K562 (cell line): ENCODE measurements around the gene MAML1. TPM values are rescaled to one million over a fixed set of nuclear protein-coding genes. Genes with fewer than 3 reads are reported as not detected.
A peak's percentile ranks its signal among the peaks of the same experiment; 100 is the strongest.

Experiments used
- CHD2 ChIP-seq: IDR thresholded peaks from 2 replicates; pipeline ENCODE4 v1.6.1; 2011; ENCODE audit warnings: low read depth, low read length
- DDX20 ChIP-seq: fragments of 450-650 bp; IDR thresholded peaks from 2 replicates; pipeline ENCODE4 v1.6.1; 2016; ENCODE audit warnings: missing genetic modification characterization, low read depth, mild to moderate bottlenecking, missing compliant biosample characterization, moderate library complexity
- GABPB2 ChIP-seq: fragments of 250-450 bp; sonication (Bioruptor Pico); conservative IDR thresholded peaks from 2 replicates; pipeline ENCODE4 v1.5.1; 2021; ENCODE audit warnings: mild to moderate bottlenecking
- MTF1 ChIP-seq: fragments of 250-450 bp; sonication (Bioruptor Pico); IDR thresholded peaks from 2 replicates; pipeline ENCODE4 v1.9.0; 2021; ENCODE audit warnings: moderate library complexity, mild to moderate bottlenecking, inconsistent platforms, borderline replicate concordance
- MXD1 ChIP-seq: fragments of 250-450 bp; sonication (Bioruptor Pico); IDR thresholded peaks from 2 replicates; pipeline ENCODE4 v1.8.0; 2021; ENCODE audit warnings: borderline replicate concordance, mild to moderate bottlenecking, moderate library complexity; ENCODE audit not compliant: poor library complexity, severe bottlenecking
- PHB ChIP-seq: fragments of 250-450 bp; sonication (Bioruptor Pico); IDR thresholded peaks from 2 replicates; pipeline ENCODE4 v1.5.0; 2021
- SIN3A ChIP-seq, 2 experiments: fragments of 150-350 bp in 1 of 2; IDR thresholded peaks; 2 replicates each; pipeline ENCODE4 v1.6.1; 2011 to 2016; ENCODE audit warnings: borderline replicate concordance in 2 of 2, low read depth in 2 of 2, low read length in 2 of 2, mild to moderate bottlenecking in 2 of 2, moderate library complexity in 2 of 2; ENCODE audit not compliant: control insufficient read depth in 1 of 2
- SMAD4 ChIP-seq: fragments of 250-450 bp; sonication (Bioruptor Pico); conservative IDR thresholded peaks from 2 replicates; pipeline ENCODE4 v1.8.0; 2021; ENCODE audit warnings: inconsistent platforms, mild to moderate bottlenecking, moderate library complexity
- STAT6 ChIP-seq: sonication (generic); formaldehyde crosslinking; IDR thresholded peaks from 2 replicates; pipeline ENCODE4 v1.8.1; 2023; ENCODE audit warnings: mild to moderate bottlenecking, missing genetic modification reagents
- ZBTB17 ChIP-seq: fragments of 450-650 bp; formaldehyde crosslinking; IDR thresholded peaks from 2 replicates; pipeline ENCODE4 v1.4.0; 2020; ENCODE audit warnings: mild to moderate bottlenecking
- ZNF24 ChIP-seq: fragments of 450-650 bp; IDR thresholded peaks from 2 replicates; pipeline ENCODE4 v1.6.1; 2016
- ZNF3 ChIP-seq: fragments of 250-450 bp; sonication (Bioruptor Pico); IDR thresholded peaks from 2 replicates; pipeline ENCODE4 v1.5.0; 2021; ENCODE audit warnings: mild to moderate bottlenecking, moderate library complexity
- ZNF77 ChIP-seq: fragments of 250-450 bp; sonication (Bioruptor Pico); IDR thresholded peaks from 2 replicates; pipeline ENCODE4 v1.5.0; 2020
- ZSCAN29 ChIP-seq: fragments of 450-650 bp; IDR thresholded peaks from 2 replicates; pipeline ENCODE4 v1.6.1; 2017
- polyA plus RNA-seq, 8 experiments: library from polyadenylated mRNA; depleted of rRNA in 4 of 8; stranded (reverse) in 5 of 8; unstranded in 3 of 8; fragments of >200 nt; fragmentation: Nextera tagmentation in 2 of 8; fragmentation: Illumina TruSeq in 1 of 8; extraction: Ambion mirVana in 2 of 8; extraction: Trizol in 1 of 8; gene quantifications; 2 replicates each; pipeline versions ENCODE4 v1.2.1 to v1.2.3, GENCODE V29; 2011 to 2014; ENCODE audit warnings: inconsistent platforms in 1 of 8, missing spikeins in 1 of 8
- total RNA-seq, 7 experiments: library from RNA; depleted of rRNA in 6 of 7; stranded (reverse); fragments of >200 nt in 6 of 7; fragmentation: Illumina TruSeq in 2 of 7; extraction: Trizol in 2 of 7; gene quantifications; 2 replicates each; pipeline versions ENCODE4 v1.2.1 to v1.2.3, GENCODE V29; 2011 to 2021; ENCODE audit warnings: low replicate concordance in 1 of 7
- TF ChIP-seq, protein P1 (sequence below): fragments of 250-450 bp; sonication (Bioruptor Pico); IDR thresholded peaks from 2 replicates; pipeline ENCODE4 v1.4.0; 2020; ENCODE audit warnings: mild to moderate bottlenecking
- TF ChIP-seq, protein P2 (sequence below): fragments of 450-650 bp; IDR thresholded peaks from one replicate; pipeline ENCODE4 v1.6.1; 2018; ENCODE audit warnings: mild to moderate bottlenecking, moderate library complexity; ENCODE audit not compliant: partially characterized antibody
- TF ChIP-seq, protein P3 (sequence below), 2 experiments: fragments of 150-350 bp in 1 of 2; IDR thresholded peaks; 2 replicates each; pipeline ENCODE4 v1.6.1; 2012 to 2016; ENCODE audit warnings: low read depth in 2 of 2, low read length in 2 of 2, mild to moderate bottlenecking in 1 of 2, moderate library complexity in 1 of 2

The MAML1 gene
- total and polyA plus RNA-seq, 9 of the 15 experiments (the other 6 are each of a cell fraction or from before 2014, with no cell fraction given): 0.32 to 18.4 (median 7.0) TPM

DNA sequence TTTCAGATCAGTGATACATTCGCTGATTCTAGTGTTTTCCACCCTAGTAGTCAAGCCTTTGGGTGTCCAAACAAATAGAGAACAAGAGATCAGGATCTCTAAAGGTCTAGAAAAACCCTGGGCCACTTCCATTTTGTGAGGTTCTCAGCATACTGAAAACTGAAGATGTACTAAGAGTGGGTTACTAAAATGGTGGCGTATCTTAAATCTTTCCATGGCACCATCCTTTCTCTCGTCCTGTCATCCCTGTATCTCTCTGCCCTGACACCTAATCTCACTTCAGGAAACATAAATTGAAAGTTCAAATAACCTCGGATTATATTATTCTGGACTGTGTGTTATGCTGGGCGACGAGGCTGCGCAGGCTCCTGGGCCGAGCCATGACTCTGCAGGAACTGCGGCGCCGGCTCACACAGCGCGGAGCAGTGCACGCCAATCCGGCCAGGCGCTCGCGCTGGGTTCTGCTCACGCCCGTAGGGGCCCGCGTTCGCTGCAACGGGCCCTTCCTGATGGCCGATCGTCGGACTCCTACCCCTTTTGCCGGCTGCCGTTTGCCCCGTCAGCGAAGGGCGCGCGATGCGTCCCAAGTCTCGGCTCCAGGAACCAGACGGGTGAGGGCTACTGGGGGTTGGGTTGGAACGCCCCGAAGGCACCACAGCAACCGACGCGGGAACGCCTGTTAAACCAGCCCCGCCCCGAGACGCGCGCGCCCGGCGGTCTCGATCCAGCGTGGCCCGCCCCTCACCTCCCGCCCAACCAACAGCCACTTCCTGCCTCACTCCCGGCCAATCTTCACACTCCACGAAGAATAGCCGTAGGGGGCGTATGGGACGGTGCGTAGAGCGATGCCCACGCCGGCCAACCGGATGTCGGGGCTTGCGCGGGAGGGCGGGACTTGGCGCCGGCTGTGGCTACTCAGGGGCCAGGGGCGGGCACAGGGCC is 34.4 kb upstream of the MAML1 start (continued):
- TF ChIP-seq, protein P1, sequence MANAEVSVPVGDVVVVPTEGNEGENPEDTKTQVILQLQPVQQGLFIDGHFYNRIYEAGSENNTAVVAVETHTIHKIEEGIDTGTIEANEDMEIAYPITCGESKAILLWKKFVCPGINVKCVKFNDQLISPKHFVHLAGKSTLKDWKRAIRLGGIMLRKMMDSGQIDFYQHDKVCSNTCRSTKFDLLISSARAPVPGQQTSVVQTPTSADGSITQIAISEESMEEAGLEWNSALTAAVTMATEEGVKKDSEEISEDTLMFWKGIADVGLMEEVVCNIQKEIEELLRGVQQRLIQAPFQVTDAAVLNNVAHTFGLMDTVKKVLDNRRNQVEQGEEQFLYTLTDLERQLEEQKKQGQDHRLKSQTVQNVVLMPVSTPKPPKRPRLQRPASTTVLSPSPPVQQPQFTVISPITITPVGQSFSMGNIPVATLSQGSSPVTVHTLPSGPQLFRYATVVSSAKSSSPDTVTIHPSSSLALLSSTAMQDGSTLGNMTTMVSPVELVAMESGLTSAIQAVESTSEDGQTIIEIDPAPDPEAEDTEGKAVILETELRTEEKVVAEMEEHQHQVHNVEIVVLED (CRISPR knock-in tag): peak; percentile 36; the same call in 1 of the 2 replicates
- TF ChIP-seq ZNF77 (CRISPR knock-in tag) (no peak), ZNF3 (no peak), GABPB2 (no peak), MXD1 (CRISPR knock-in tag) (no peak), ZSCAN29 (no peak), SIN3A (IDR thresholded peaks at IDR 0.05; ENCODE audit: borderline replicate concordance in 2 of 2, control insufficient read depth in 1 of 2, low read depth in 2 of 2, low read length in 2 of 2) (peak in 1 of 2 experiments; percentile 66; a peak in 1 of 4 replicates), STAT6 (CRISPR knock-in tag) (peak; percentile 20; the same call in 1 of the 2 replicates), ZNF24 (peak; percentile 69; the same call in 1 of the 2 replicates), ZBTB17 (CRISPR knock-in tag) (peak; percentile 56; the same call in 1 of the 2 replicates), MTF1 (CRISPR knock-in tag) (no peak), CHD2 (peak; percentile 86), DDX20 (no peak), SMAD4 (peak; percentile 81), PHB (CRISPR knock-in tag) (no peak)
- TF ChIP-seq, protein P2, sequence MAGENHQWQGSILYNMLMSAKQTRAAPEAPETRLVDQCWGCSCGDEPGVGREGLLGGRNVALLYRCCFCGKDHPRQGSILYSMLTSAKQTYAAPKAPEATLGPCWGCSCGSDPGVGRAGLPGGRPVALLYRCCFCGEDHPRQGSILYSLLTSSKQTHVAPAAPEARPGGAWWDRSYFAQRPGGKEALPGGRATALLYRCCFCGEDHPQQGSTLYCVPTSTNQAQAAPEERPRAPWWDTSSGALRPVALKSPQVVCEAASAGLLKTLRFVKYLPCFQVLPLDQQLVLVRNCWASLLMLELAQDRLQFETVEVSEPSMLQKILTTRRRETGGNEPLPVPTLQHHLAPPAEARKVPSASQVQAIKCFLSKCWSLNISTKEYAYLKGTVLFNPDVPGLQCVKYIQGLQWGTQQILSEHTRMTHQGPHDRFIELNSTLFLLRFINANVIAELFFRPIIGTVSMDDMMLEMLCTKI: no peak
- TF ChIP-seq, protein P3, sequence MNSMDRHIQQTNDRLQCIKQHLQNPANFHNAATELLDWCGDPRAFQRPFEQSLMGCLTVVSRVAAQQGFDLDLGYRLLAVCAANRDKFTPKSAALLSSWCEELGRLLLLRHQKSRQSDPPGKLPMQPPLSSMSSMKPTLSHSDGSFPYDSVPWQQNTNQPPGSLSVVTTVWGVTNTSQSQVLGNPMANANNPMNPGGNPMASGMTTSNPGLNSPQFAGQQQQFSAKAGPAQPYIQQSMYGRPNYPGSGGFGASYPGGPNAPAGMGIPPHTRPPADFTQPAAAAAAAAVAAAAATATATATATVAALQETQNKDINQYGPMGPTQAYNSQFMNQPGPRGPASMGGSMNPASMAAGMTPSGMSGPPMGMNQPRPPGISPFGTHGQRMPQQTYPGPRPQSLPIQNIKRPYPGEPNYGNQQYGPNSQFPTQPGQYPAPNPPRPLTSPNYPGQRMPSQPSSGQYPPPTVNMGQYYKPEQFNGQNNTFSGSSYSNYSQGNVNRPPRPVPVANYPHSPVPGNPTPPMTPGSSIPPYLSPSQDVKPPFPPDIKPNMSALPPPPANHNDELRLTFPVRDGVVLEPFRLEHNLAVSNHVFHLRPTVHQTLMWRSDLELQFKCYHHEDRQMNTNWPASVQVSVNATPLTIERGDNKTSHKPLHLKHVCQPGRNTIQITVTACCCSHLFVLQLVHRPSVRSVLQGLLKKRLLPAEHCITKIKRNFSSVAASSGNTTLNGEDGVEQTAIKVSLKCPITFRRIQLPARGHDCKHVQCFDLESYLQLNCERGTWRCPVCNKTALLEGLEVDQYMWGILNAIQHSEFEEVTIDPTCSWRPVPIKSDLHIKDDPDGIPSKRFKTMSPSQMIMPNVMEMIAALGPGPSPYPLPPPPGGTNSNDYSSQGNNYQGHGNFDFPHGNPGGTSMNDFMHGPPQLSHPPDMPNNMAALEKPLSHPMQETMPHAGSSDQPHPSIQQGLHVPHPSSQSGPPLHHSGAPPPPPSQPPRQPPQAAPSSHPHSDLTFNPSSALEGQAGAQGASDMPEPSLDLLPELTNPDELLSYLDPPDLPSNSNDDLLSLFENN (IDR thresholded peaks at IDR 0.05; ENCODE audit: low read depth in 2 of 2, low read length in 2 of 2): no peak
